ENCODE data around the gene SLC25A13.

DNA sequence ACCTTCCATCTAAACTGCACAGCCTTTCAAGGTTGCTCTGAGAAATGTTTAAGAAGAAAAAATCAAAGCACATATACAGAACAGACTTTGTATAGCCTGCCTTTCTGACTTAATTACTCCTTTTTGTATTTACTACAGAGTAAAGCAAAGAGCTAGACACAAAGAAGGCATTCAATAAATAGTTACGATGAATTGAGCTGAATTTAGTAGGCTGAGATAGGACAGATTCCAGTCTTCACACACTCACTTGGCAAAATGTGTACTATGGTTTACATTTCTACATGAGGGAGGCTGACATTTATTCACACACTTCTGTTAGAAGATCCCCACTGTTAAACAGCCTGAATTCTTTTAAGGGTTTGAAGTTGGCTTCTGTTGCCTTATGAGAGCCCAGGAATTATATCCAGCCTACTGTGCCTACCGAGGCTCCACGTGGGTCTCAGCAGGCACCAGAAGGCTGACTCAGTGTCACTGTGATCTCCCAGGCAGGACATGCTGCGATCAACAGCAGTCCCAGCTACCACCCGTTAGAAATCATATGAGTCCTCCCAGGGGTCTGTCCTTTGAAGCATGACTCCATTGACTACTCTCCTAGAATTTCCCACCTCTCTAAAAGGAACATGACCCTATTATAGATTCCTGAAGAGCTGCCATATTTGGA lies 24.5 kb upstream of the SLC25A13 start:
- TF ChIP-seq EZH2 (IDR thresholded peaks at IDR 0.05; ENCODE audit: insufficient read depth, poor library complexity, severe bottlenecking) = no peak
- no peak for TF ChIP-seq EZH2phosphoT487 (IDR thresholded peaks at IDR 0.05; ENCODE audit: insufficient read depth, low read depth)
